Measurements from ENCODE around the gene SPPL2B. TPM values are rescaled to one million over a fixed set of nuclear protein-coding genes. Genes with fewer than 3 reads are reported as not detected.

Gene SPPL2B
- total RNA-seq, 6 experiments from 2014 or later, result 11.8 to 39.8 (median 26.5) TPM

DNA sequence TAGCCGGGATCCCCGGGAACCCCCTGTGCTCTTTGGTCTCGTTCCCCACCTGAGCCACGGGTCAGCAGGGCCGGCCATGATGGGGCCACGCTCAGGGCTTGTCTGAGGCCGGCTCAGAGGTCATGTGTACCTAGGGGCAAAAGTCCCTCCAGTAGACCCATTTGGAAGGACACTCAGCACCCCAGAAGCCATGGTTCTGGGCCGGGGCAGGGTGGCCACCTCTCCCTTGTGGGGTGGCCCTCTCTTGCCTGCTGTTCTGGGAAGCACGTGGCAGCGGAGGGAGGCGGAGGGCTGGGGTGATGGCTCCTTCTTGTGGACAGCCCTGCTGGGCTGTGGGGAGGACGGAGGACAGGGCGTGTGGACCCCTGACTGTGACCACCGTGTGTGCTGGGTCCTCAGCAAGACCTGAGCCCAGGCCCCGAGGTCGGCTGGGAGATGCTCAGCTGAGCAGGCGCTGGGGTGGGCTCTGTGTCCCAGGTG, 40.1 kb upstream of the SPPL2B start:
- Histone ChIP-seq H3K27me3 (peaks cover 0 to 21% of the 10 kb centered on the region in 2 donors), H3K27ac (no peak overlapping the region), H3K9me3 (no peaks in the 10 kb centered on the region), H3K4me1 (peaks cover 0 to 18% (median 0%) of the 10 kb centered on the region in 4 donors), H3K4me3 (no peak overlapping the region), H3K36me3 (no peaks in the 10 kb centered on the region)
- WGBS (ENCODE audit: insufficient coverage, low coverage, low lambda C conversion rate, missing lambda C conversion rate), result no CpG with 5 or more reads among the region's 17 CpGs
- intact Hi-C loops (cut with DNase I), result no loop called here
- TF ChIP-seq, protein P1, sequence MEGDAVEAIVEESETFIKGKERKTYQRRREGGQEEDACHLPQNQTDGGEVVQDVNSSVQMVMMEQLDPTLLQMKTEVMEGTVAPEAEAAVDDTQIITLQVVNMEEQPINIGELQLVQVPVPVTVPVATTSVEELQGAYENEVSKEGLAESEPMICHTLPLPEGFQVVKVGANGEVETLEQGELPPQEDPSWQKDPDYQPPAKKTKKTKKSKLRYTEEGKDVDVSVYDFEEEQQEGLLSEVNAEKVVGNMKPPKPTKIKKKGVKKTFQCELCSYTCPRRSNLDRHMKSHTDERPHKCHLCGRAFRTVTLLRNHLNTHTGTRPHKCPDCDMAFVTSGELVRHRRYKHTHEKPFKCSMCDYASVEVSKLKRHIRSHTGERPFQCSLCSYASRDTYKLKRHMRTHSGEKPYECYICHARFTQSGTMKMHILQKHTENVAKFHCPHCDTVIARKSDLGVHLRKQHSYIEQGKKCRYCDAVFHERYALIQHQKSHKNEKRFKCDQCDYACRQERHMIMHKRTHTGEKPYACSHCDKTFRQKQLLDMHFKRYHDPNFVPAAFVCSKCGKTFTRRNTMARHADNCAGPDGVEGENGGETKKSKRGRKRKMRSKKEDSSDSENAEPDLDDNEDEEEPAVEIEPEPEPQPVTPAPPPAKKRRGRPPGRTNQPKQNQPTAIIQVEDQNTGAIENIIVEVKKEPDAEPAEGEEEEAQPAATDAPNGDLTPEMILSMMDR (IDR thresholded peaks at IDR 0.05), result no peak
- TF ChIP-seq POLR2A (IDR thresholded peaks at IDR 0.05), result no peak
- ATAC-seq (peak in 2 of 4 donors; percentile 3 to 13), DNase-seq (no peak)

DNA sequence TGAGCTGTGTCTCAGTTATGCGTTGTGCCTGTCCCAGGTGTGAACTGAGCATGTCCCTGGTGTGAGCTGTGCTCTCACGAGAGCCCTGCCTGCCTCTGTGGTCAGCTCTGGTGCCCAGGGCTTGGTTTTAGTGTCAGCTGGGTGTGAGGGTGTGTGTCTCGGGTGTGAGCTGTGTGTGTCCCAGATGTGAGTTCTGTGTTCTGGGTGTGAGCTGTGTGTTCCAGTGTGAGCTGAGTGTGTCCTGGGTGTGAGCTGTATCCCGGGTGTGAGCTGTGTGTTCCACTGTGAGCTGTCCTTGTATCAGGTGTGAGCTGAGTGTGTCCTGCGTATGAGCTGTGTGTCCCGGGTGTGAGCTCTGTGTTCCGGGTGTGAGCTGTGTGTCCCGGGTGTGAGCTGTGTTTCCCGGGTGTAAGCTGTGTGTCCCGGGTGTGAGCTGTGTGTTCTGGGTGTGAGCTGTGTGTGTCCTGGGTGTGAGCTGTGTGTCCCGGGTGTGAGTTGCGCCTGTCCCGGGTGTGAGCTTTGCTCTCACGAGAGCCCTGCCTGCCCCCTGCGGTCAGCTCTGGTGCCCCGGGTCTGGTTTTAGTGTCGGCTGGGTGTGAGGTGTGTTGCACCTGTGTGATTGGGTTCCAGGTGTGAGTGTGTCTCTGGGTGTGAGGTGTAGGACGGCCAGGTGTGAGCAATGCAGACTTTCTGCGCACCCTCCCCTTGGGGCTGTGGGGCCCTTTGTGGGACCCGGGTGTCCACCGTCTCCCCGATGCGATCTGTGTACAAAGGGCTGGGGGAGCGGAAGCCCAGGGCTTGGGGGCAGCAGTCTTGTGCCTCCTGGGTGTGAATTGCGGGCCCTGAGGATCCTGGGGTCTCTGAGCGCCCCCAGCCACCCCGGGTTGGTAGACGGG, 39.4 kb upstream of the SPPL2B start:
- TF ChIP-seq POLR2A (IDR thresholded peaks at IDR 0.05), result no peak
- TF ChIP-seq, protein P1 (IDR thresholded peaks at IDR 0.05), result no peak
- WGBS (ENCODE audit: insufficient coverage, low coverage, low lambda C conversion rate, missing lambda C conversion rate), result 28% methylated on average over 9 of the region's 28 CpGs
- H3K9me3 ChIP-seq, result no peaks in the 10 kb centered on the region
- peak in 1 of 4 donors; percentile 8 for ATAC-seq
- intact Hi-C loops (cut with DNase I), result no loop called here
- H3K36me3 ChIP-seq, result no peaks in the 10 kb centered on the region
- H3K4me3 ChIP-seq, result no peak overlapping the region
- peaks cover 0 to 21% of the 10 kb centered on the region in 2 donors for H3K27me3 ChIP-seq
- peak overlapping the region in 1 of 3 donors; percentile 47 for H3K27ac ChIP-seq
- peaks cover 0 to 18% (median 0%) of the 10 kb centered on the region in 4 donors for H3K4me1 ChIP-seq
- DNase-seq, result no peak

DNA sequence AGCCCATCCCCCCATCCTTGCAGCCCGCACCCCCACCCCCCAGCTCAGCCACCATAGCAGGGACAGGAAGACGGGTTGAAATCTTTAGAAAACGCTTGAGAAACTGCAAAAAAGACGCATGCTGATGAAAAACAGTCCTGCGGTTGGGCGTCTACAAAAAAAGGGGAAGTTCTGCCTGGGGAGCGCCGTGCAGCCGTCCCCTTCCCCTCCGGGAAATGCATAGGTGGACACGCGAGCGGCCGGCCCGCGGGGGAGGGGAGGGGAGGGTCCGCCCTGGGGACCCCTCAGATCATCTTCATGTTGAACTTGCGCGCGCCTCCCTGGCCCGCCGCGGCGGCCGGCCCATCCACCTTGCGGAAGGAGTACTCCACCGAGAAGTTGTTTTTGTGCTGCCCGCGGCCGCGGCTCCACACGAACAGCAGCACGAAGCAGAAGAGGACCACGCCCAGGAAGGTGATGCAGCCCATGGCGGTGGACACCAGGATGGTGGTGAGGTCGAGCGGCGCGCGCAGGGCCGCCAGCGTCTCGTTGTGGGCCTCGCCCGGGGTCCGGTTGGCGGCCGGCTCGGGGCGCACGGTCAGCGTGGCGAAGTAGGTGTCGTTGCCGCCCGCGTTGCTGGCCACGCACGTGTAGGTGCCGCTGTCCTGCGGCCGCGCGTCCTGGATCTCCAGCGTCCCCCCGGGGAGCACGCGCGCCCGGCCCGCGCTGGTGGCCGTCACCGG, 38.6 kb upstream of the SPPL2B start:
- 0% methylated on average over 4 of the region's 74 CpGs for WGBS (ENCODE audit: insufficient coverage, low coverage, low lambda C conversion rate, missing lambda C conversion rate)
- TF ChIP-seq, protein P1 (IDR thresholded peaks at IDR 0.05), result no peak
- TF ChIP-seq POLR2A (IDR thresholded peaks at IDR 0.05), result no peak
- Histone ChIP-seq H3K4me3 (peak overlapping the region; percentile 25 to 35 (median 29)), H3K36me3 (no peaks in the 10 kb centered on the region), H3K4me1 (peaks cover 0 to 18% (median 0%) of the 10 kb centered on the region in 4 donors), H3K27me3 (peaks cover 0 to 21% of the 10 kb centered on the region in 2 donors), H3K9me3 (no peaks in the 10 kb centered on the region), H3K27ac (peak overlapping the region in 1 of 3 donors; percentile 47)
- ATAC-seq, result peak; percentile 41 to 54 (median 44)
- DNase-seq, result peak in 1 of 3 donors; percentile 52
- intact Hi-C loops (cut with DNase I), result no loop called here

DNA sequence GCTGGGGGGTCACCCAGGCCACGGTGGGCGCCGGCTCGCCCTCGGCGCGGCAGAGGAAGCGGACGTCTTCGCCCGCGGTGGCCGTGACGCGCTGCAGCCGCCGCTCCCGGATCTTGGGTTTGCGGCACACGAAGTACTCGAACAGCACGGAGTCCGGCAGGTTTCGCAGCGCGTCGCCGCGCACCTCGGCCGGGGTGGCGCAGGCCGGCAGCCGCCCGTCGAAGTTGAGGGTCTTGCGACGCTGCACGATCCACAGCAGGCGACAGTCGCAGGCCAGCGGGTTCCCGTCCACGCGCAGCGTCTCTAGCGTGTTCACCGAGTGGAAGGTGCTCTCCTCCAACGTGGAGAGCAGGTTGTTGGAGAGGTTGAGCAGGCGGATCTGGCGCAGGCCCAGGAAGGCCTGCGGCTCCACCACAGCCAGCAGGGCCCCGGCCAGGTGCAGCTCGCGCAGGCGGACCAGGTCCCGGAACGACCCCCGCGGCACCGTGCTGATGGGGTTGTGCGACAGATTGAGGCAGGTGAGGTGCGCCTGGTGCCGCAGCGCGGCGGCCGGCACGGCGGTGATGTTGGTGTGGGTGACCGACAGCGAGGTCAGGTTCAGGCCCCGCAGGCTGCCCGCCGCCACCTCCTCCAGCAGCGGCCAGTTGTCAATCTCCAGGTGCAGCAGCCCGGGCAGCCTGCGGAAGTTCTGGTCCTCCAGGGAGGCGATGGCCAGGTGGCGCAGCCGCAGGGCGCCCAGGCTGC, 37.9 kb upstream of the SPPL2B start:
- Histone ChIP-seq H3K4me1 (peaks cover 0 to 18% (median 0%) of the 10 kb centered on the region in 4 donors), H3K27ac (peak overlapping the region in 1 of 3 donors; percentile 47), H3K9me3 (no peaks in the 10 kb centered on the region), H3K4me3 (peak overlapping the region; percentile 25 to 35 (median 29)), H3K27me3 (peaks cover 0 to 21% of the 10 kb centered on the region in 2 donors), H3K36me3 (no peaks in the 10 kb centered on the region)
- no CpG with 5 or more reads among the region's 82 CpGs for WGBS (ENCODE audit: insufficient coverage, low coverage, low lambda C conversion rate, missing lambda C conversion rate)
- peak in 1 of 4 donors; percentile 24 for ATAC-seq
- no peak for TF ChIP-seq POLR2A (IDR thresholded peaks at IDR 0.05)
- TF ChIP-seq, protein P1 (IDR thresholded peaks at IDR 0.05), result no peak
- intact Hi-C loops (cut with DNase I), result no loop called here
- no peak for DNase-seq

Data from right lobe of liver (tissue), 6 donors.